Brain pericyte (primary cell): Measurements from ENCODE around the gene GPC2.
A peak's percentile ranks its signal among the peaks of the same experiment; 100 is the strongest.

Experiments used
- DNase-seq: peaks from one replicate; pipeline ENCODE4 v3.0.0-alpha.2; 2012; ENCODE audit warnings: low read depth, low spot score

GPC2 gene

DNA sequence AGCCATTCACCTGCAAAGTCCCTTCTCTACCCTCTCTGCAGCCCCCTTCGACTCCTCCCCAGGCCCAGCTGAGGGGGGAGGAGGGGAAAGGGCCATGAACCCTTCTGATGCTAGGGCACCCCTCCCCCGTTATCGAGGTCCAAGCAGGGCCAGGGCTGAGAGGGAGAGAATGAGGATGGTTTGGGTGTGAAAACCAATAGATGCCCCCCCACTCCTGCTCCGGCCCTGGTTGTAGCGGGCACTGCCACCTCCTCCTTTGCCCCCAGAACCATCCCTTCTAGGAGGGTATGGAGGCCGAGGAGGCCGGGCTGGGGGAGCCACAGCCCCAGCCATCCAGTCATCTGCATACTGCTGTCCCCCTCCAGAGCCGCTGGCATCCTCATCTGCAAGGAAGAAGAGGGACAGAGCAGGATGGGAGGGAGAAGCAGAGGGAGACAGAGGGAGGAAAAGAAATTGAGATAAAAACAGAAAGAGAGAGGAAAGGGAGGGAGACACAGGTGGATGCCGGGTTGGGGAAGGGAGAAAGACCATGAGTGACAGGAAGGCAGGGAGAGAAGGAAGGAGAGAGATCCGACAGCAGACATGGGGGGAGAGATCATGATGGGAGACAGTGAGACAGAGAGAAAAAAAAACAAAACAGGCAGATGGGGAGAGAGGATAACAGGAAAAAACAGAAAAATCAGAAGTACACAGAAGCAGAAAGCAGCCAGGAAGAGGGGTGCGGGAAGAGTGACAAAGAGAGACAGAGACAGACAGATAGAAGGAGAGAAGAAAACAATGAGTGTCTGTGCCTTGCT lies 6.9 kb downstream of the GPC2 start:
- DNase-seq, result no peak

DNA sequence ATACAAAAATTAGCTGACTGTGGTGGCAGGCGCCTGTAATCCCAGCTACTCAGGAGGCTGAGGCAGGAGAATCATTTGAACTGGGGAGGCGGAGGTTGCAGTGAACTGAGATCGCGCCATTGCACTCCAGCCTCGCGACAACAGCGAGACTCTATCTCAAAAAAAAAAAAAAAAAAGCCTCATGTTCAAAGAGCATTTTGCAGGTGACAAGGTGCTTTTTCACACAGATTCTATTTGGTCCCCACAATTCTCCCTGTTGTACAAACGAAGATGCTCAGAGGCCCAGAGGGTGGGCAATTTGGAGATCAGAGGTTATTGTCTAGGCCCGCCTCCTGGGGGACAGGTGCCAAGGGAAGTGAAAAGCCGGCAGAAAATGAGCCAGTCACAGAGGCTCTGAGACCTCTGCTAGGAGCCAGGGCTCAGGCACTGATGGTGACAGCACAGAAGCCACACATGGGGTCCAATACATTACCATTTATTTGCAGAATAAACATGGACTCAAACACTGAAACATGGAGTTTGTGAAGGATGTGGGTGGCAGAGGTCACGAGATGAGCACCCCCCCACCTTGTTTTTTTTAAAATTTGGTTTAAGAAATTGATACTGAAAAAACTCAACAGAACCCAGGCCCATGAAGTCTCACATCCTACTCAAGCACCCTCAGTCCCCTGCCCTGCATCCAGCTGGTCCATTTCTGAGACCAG lies 7.9 kb downstream of the GPC2 start:
- DNase-seq, result no peak

DNA sequence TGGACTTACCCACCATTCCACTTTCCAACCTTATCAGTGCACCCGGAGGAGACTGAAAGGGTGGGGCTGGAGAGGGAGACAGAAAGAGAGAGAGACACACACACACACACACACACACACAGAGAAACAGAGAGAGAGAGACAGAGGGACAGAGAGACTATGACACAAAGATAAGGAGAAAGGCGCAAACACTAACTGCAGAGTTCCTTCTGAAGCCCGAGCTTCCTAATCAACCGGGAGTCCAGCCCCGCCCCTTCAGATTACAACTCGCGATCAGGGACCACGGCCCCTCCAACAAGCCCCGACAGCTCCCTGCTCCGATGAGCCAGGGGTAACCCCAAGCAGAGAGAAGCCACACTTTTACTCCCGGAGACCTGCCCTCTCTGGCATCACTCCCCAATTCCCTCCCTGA lies 9.3 kb downstream of the GPC2 start:
- DNase-seq, result no peak

DNA sequence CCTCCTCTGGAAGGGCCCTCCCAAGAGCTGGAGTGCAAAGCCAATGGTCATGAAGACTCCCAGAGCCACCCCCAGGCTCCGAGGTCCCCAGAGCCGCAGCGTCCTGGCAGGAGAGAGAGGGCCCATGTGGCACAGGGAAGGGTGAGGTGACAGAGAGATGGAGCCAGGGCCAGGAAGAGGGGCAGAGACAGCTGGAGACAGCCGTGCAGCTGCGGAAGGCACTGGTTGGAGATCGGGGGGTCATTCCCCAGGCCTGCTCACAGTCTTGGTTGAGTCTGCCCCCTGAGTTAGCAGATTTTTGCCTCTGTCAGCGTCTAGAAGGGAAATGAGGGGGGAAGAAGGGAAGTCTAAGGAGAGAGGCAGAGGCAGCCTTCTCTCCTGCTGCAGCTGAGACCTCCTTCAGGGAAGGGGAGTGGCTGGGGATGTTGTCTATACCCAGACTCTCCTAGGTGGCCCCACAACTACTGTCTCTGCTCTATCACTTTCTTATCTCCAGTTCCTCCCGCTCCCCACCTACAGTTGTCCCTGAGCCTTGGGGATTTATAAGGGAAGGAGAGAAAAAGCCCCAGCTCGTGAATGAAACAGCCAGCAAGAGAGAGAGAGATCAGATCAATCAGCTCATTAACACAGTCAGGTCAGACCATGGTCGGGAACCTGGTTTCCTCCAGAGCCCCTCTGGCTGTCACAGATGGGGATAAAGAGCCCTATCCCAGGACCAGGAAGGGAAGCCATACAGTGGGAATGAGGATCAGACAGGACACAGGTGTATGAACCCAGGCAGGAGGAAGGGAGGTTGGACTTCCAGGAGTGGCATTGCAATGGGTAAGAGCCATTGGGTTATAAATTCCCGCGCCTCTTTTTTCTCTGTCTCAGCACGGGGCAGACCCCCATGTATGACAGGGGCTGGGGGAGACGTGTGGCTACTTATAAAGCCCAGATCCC lies 9.9 kb downstream of the GPC2 start:
- no peak for DNase-seq

DNA sequence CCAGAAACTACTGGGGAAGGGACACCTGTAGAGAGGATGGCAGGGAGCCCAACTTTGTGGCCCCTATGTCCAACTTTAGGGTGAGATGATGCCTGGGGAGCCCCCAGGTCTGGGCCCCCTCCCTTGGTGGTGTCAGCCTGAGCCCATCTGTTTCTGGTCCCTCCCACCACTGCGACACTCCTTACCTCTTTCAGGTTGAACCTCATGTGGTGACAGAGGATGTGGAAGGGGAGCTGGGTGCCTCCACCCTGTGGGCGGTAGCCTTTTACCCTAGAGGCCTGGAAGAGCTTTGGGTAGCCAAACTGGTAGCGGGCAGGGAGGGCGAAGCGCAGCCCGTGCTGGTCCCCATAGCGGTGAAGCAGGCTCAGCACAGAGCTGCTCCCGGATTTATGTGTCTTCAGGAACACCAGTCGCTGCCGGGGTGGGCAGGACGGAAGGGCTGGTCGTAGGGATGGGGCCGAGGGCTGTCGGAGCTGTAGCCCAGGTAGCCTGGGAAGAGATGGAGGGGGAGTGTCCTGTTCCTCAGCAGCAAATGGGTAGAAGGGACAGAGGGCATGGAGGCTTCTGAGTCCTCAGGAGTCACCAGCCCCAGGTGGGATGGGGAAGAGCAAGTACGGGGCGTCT lies 10.8 kb downstream of the GPC2 start:
- no peak for DNase-seq

DNA sequence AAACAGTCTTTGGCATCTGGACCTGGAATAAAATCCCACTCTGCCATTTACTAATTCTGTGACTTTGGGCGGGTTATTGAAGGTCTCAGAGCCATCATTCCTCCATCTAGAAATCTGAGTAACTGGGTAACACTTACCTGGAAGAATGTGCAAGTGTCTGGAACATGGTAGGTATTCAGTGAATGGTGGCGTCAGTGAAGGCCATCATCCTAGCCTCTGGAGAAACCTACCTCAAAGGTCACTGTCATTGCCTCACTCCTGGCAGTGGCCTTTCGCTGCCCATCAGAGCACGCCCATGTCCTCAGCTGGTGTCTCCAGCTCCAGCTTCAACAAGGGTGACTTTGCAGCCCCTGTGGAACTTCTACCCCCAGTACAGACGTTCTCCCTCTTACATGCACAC lies 13.3 kb downstream of the GPC2 start:
- DNase-seq, result no peak

DNA sequence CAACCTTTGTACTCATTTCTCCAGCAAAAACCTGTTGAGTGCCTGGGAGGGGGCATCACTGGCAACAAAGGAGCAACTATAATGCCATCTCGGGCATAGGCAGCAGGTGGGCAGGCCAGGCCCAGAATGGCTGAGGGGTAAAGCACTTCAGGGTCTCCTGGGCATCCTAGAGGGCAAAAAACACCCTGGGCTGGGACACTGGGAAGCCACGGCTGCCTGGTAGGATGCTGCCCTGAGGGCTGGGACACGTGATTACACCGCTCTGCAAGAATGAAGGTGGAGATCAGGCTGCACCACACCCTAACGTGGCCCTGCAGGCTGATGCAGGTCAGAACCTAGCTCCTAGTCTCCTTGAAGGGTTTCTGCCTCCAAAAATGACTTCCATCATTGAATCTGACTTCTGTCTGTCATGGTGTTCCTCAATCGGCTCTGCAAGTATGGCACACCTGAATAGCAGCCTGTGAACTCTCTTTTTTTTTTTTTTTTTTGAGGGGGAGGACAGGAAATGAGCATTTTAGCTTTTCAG lies 14.1 kb downstream of the GPC2 start:
- DNase-seq, result no peak

DNA sequence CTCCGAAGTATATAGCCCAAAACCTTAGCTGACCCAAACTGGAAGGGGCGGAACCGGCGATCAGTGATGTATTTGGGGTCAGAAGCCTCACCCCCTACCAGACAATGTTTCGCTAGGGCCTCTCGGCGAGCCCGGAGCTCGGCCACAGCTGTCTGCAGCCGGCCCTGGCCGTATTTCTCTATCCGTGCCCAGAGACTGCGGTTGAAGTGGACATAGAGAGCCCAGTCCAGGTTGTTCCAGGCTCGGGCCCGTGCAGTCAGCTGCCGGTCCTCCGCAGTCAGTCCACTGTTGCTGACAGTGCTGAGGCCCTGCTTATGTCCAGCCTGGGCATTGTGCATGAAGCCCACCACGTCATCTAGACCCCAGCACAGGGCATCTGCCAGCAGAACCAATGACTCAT lies 17.1 kb downstream of the GPC2 start:
- DNase-seq, result no peak

DNA sequence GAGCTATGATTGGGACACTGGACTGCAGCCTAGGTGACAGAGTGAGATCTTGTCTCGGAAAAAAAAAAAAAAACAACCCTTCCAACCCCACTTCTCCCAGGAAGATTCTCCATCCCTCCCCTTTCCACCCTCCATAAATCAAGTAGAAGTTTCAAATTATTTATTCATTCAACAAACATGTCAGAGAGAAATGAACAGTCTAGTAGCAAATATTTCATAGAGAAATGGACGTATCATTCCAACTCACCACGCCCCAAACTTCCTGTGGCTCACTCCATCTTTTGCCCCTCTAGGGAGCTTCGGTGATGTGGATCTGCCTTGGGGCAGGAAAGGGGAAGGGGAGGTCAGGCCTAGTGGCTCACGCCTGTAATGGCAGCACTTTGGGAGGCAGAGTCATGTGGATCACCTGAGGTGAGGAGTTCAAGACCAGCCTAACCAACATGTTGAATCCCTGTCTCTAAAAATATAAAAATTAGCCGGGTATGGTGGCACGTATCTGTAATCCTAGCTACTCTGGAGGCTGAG lies 18.0 kb downstream of the GPC2 start:
- DNase-seq, result no peak

DNA sequence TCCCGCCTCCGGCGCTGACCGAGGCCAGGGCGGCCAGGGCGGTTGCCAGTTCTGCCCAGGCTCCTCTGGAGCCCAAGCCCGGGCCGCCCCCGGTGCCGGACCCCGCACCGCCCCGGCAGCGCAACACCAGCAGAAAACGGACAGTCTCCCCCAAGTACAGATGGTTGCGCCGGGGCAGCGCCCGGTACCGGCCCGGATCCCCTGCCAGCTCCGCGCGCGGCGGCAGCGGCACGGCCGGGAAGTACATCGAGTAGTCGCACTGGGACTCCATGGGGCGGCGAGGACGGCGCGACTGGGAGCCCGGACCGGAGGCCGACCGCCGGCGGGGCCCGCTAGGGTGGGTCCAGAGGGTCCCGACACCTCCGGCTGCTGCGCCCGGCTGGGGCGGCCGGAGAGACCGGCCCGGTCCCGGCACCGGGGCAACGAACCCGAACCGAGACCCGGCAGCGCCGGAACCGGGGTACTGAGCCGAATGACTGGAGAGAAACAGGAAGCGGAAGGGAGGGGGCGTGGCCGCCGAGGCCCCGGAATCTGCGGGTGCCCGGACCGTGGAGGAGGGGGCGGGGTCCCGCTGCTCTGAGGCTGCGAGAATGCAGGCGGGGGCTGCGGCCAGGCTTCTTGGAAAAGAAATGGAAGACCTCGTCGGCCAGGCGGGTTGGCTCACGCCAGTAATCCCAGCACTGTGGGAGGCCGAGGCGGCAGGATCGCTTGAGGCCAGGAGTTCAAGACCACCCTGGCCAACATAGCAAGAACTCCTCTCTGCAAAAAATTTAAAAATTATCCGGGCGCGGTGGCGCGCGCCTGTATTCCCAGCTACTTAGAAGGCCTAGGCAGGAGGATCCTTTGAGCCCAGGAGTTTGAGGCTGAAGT lies 18.7 kb downstream of the GPC2 start, which contains the start of gene TRAPPC14:
TSS of gene TRAPPC14 (minus strand) at position 495 of the 870 bp plus-strand sequence. CDS start at position 271, 224 bp downstream.
- DNase-seq, result peak; percentile 47

DNA sequence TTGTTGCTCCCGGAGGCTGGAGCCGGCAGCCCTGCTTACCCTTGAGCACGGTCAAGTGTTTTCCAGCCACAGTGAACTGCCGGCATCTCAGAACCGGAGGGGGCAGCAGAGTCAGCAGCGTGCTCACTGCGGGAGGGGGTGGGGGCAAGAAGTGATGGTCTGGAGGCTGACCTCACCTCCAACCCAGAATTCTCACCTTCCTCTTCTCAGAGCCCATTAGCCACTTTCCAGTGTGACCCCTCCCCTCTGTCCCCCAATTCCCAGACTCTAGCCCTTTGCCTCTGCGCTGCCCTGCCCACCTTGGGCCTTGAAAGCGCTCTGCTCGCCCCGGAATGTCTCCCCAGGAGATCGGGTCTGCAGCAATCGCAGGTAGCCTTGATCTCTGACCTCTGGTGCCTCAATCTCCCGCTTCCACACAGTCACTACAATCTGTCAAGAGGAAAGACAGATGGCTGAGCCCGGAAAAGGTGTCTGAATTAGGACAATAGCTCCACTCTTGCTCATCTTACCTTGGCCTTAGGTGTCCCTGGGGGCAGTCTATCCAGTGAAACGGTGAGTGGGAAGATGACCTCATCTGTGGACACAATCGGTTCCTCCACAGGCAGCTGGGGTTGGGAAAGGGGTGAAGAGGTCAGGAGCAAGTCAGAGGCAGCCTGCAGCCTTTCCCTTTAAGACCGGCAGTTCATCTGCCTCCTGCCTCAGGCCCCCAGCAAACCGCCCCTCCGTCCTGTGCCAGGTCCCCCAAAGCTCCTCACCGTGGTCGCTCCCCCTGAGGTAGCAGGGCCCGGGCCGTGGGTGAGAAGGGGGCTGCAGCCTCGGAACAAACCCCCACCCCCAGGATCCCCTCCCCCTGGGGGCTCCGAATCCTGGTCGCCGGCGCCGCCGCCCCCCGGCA lies 19.6 kb downstream of the GPC2 start:
- no peak for DNase-seq

DNA sequence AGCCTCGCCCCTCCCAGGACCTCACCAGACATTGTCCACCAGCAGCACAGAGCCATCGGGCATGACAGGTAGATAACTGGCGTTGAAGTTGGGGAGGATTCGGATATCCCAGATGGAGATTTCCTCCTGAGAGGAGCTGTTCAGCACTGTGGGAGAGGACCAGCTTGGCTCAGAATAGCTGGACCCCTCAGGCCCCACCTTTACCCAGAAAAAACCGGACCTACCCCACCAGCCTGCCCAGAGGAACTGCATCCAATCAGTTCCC lies 20.2 kb downstream of the GPC2 start:
- no peak for DNase-seq

DNA sequence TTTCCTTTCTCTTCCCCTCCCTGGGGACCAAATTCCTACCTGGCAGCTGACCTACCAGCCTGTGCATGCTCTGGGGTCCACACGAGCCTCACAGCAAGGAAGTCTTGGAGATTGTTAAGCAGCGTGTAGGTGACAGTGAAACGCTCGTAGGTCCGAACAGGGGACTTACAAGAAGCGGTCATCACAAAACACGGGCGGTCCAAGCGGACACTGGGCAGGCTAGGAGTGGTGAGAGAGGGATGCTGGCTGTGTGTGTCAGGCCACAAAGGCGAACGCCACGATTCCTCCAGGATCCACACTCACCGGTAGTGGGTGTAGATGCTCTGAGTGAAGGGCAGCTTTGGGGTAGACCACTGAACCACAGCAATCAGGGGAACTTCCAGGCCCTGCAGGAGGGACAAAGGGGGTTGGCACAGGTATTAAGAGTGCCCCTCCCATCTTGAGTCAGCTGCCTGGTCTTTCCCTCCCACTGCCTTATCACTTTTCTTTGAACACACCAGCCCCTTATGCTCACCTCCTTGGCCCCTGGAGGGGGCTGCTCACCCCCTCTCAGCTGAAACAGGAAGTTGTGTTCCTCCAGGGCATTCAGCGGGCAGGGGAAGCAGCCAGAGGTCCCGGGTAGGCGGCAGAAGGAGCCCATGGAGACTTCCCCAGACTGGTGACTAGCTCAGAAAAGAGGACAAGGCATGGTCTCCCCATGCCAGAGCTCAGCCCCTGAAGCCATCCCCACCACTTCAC lies 20.7 kb downstream of the GPC2 start:
- no peak for DNase-seq

DNA sequence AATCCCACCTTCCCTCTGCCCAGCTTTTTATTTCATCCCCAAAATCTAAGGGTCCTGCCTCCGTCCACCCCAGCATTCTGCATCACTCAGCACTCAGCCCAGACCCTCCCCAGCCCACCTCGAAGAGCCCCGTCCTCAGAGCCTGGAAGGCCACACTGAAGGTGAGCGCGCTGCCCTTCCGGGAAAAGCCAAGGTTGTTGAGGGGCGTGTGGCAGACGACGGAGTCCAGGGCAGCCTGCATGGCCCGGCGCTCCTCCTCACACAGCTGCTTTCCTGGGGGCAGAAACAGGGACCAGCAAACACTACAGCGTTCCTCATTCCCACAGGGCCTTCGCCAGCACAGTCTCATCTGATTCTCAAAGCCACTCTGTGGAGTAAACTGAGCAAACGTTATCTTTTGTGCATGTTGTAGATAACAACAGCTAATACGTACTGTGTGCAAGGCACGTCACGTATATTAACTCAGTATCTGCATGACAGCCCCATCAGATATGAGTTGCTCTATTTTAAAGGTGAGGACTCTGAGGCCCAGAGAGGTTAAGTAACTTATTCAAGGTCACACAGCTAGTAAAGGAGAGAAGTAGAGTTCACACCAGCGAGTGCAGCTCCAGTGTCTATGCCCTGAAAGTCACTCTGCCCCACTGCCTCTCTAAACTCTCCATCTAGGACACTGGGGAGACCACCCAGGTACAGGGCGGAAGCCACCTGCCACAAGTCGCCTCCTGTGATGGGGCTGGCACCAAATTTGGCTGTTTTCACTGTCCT lies 21.4 kb downstream of the GPC2 start:
- no peak for DNase-seq

DNA sequence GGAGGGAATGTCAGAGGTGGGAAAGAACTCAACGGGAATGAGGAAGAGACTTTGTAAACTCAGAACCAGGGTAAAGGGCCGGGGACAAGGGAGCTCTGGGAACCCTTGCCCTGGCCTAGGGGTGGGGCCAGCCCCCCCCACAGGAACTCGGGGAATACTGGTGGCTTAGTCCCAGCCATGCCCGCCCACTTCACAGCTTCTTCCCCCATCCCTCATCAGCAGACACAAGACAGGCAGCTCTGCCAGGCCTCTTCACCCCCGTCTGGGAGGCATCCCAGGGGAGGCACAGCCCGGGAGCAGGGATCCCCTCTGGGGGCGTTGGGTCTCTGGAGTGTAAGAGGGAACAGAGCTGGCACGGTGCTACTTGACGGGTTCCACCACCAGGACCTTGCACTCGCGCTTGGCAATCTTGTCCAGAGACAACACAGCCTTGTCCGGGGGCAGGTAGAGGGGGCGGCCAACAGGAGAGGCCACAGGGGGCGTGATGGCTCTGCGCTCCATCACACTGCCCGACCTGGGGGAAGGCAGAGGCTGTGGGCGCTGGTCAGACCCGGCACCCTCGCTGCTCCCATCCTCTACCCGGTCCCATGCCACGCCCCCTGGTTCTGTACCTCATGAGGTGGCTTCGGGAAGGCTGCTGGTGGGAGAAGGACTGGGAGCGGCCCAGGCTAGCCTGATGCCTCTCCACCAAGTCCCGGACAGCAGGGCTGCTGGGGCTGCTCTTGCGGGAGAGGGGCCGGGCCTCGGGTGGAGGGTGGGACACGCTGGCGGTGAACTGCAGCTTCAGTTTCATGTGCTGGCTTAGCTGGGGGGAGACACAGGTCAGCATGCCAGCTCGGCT lies 22.3 kb downstream of the GPC2 start:
- DNase-seq, result no peak

DNA sequence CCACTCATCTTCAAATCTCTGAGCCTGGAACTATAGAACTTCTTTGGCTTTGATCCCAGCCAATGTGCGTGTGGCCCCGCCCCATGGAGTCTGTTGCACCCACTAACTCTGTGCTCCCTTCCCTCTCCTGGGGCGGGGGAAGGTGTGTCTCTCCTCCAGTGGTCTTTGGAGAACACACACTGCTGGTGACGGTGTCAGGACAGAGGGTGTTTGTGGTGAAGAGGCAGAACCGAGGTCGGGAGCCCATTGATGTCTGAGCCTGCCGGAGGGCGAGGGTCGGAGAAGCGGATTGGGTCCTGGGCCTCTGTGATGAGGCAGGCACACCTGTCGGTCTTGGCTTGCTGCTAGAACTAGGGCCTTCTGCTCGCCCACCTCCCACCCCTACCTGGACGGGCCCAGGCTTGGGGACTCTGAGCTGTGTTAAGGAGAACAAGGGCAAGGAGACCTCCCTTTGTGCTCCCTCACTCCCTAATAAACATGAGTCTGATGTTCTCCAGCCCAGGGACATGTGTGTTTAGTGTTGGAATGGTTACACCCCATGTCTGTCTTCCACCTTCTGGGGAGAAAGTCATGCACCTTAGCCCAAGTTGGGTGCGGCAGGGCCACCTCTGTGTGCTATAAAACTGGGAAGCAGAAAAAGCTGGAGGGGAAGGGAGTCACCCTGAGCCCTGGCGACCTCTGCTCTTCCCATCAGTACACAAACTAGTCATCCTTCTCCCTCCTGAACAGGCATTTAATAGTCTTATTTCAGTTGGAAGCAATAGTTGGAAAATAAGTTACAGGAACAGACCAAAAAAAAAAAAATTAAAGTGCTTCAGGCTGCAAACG lies 23.3 kb downstream of the GPC2 start:
- no peak for DNase-seq
